GM18508 (cell line): ENCODE results near the gene KAZALD1.

Source experiments
- ATAC-seq: cut with Tn5 transposase; IDR thresholded peaks from one replicate; pipeline ENCODE4 v1.9.1; 2021; ENCODE audit warnings: moderate number of reproducible peaks; ENCODE audit not compliant: insufficient read depth, unreplicated experiment

The KAZALD1 gene

GRCh38 chr10:101064415-101065030 lies 2.7 kb downstream of the KAZALD1 start:
- no peak for ATAC-seq

- ATAC-seq = no peak
These were observed 3.8 kb downstream of the KAZALD1 start for GRCh38 chr10:101065481-101066145.

GRCh38 chr10:101066146-101066895 lies 4.5 kb downstream of the KAZALD1 start:
- ATAC-seq = no peak

GRCh38 chr10:101066896-101067355 lies 5.1 kb downstream of the KAZALD1 start:
- no peak for ATAC-seq

- no peak for ATAC-seq
These were observed 5.7 kb downstream of the KAZALD1 start for GRCh38 chr10:101067356-101068083.

- no peak for ATAC-seq
These were observed 7.7 kb downstream of the KAZALD1 start for GRCh38 chr10:101069441-101069840.

- ATAC-seq = no peak
These were observed 8.3 kb downstream of the KAZALD1 start for GRCh38 chr10:101070098-101070497.

- ATAC-seq = no peak
These were observed 9.6 kb downstream of the KAZALD1 start for GRCh38 chr10:101071267-101071884.

- no peak for ATAC-seq
These were observed 10.2 kb downstream of the KAZALD1 start for GRCh38 chr10:101071885-101072433.

GRCh38 chr10:101072923-101073322 lies 11.1 kb downstream of the KAZALD1 start:
- no peak for ATAC-seq

GRCh38 chr10:101073631-101074030 lies 11.8 kb downstream of the KAZALD1 start:
- no peak for ATAC-seq

- ATAC-seq = no peak
These were observed 14.0 kb downstream of the KAZALD1 start for GRCh38 chr10:101075775-101076174.

GRCh38 chr10:101076630-101077029 lies 14.8 kb downstream of the KAZALD1 start:
- no peak for ATAC-seq

GRCh38 chr10:101079874-101080273 lies 18.1 kb downstream of the KAZALD1 start:
- no peak for ATAC-seq

GRCh38 chr10:101080933-101081931 lies 19.4 kb downstream of the KAZALD1 start:
- ATAC-seq = no peak

GRCh38 chr10:101085846-101086245 lies 24.1 kb downstream of the KAZALD1 start:
- no peak for ATAC-seq

- no peak for ATAC-seq
These were observed 25.6 kb downstream of the KAZALD1 start for GRCh38 chr10:101087376-101087775.

GRCh38 chr10:101087965-101088364 lies 26.2 kb downstream of the KAZALD1 start:
- no peak for ATAC-seq
